OCI-M2 (cell line): Measurements from ENCODE around the gene PGLYRP4.

Experiments
- DNase-seq: peaks from one replicate; lab custom pipeline; 2025; ENCODE audit not compliant: unreplicated experiment; lab: John Stamatoyannopoulos, UW

Gene PGLYRP4

DNA sequence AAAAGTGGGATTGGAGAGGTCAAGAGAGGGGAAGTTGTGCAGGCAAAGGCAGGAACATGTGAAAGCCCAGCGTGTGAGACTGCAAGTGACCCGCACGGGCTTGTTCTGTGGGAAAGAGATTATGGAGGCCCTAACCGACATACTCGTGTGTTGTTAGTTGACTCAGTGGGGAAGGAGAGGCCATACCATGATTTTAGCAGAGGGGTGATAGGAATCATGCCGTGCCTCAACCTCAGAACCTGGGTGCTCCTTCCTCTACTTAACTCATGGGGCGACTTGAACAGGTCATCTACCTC lies 55.2 kb downstream of the PGLYRP4 start:
- no peak for DNase-seq

DNA sequence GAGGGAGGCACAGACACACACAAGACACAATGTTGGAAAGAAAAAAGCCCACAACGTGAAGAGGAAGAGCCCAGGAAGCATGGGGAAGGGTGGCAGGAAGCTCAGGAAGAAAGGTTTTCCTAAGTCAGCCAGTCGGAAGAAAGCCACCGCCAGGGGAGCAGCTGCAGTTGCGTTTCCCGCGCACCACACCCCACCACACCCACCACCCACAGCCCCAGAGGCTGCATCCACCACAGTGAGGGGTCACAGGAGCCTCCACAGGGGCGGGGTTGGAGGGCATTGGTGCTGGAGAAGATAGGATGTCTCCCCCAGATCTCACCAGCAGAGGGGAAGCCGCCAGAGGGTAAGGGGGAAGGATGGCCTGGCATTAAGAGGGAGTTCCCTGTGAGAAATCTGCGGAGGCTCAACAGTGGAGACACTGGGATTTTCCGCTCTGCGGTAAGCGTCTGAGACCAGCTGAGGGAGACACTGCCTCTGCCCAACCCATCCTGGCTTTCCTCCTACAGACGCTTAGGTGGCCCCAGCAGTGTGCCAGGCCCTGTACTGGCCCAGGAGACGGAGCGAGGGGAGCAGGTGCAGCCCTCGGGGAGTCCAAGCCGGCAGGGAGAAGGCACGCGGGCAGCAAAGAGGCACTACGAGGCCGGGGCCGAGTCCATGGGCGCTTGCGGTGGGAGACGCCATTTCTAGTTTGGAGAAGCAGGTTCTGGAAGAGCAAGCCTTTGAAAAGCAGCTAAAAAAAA lies 55.7 kb downstream of the PGLYRP4 start:
- no peak for DNase-seq

DNA sequence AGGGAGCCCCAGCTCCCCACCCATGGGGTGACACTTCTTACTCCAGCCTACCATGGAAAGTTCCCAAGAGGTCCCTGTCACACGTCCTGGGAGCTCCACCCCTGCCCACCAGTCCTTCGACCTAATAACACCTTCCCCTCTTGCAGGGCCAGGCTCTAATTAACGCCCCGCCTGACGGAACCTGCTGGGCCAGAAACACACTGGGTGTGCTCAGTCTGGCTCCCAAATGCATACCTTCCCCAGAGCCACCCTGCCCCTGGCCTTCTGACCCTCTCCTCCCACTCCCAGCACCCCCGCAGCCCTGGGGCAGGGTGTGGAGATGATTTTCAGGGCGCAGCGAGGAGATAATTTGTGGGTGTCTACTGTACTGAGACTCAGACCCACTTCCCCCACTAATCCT lies 56.5 kb downstream of the PGLYRP4 start:
- DNase-seq, result no peak

DNA sequence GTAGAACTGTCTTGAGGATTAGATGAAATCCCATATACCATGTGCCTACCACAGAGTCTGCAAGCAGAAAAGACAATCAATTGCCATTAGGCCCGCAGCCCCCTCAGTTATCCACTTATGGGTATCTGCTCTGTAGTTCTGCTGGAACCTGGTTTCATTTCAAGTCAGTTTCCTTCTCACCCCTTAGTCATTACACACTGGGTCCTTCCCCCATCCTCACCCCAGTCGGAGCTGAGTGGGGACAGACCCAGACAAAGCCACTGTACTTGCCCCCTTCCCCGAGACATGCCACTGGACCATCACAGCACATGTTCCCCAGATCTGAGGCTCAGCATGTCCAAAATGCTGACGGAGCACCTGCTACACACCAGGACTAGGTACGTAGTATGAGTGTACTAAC lies 57.1 kb downstream of the PGLYRP4 start:
- no peak for DNase-seq

DNA sequence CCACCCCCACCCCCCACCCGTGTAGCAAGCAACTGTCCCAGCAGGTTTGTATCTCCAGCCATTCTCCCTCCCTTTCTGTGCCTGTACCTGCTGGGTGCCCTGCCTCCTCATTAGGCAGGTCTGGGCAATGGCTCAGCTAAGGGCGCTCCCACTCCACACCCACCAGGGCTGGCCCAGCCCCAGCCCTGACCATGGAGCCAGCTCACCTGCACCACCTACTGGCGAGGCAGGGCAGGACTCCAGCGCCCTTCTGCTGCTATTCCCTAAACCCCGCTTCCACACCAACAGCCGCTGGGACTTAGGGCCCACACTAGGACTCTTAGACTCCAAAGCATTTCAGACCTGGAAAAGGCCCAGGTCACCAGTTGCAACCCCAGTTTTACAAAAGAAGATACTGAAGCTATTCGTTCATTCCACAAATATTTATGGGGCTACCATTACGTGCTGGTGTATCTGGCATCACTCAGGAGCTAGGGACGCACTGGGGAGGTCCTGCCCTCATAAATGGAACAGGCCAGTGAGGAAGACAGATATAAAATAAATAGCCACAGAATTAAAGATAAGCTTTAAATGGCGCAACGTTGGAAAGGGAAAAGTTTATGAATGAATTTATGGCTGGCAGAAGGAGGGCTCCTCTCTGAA lies 59.9 kb downstream of the PGLYRP4 start:
- no peak for DNase-seq
